H9 (cell line): ENCODE measurements around the gene OTOGL. TPM values are rescaled to one million over a fixed set of nuclear protein-coding genes. Genes with fewer than 3 reads are reported as not detected.

ENCODE experiments used
- DNase-seq: peaks from one replicate; pipeline ENCODE4 v3.0.0-alpha.2; 2017
- H2AFZ ChIP-seq: one replicate; pipeline ENCODE4 v1.6.1; 2013; ENCODE audit warnings: mild to moderate bottlenecking, low read length, control low read depth, moderate library complexity
- H2AK5ac ChIP-seq: 2 replicates; pipeline ENCODE4 v1.6.1; 2013; ENCODE audit warnings: low read length, control low read depth, mixed read lengths; ENCODE audit not compliant: insufficient read length
- H2BK120ac ChIP-seq: one replicate; pipeline ENCODE4 v1.6.1; 2013; ENCODE audit warnings: low read depth, mild to moderate bottlenecking, low read length, control low read depth, inconsistent platforms; ENCODE audit not compliant: poor library complexity, severe bottlenecking
- H2BK12ac ChIP-seq: 2 replicates; pipeline ENCODE4 v1.6.1; 2013; ENCODE audit warnings: low read length, control low read depth, mixed read lengths, low read depth; ENCODE audit not compliant: insufficient read length
- H2BK15ac ChIP-seq: 2 replicates; pipeline ENCODE4 v1.6.1; 2013; ENCODE audit warnings: low read depth, low read length, control low read depth
- H2BK20ac ChIP-seq: one replicate; pipeline ENCODE4 v1.6.1; 2013; ENCODE audit warnings: low read depth, mild to moderate bottlenecking, low read length, control low read depth, inconsistent platforms; ENCODE audit not compliant: poor library complexity, severe bottlenecking
- H2BK5ac ChIP-seq: 2 replicates; pipeline ENCODE4 v1.6.1; 2013; ENCODE audit warnings: low read length, control low read depth, mixed read lengths; ENCODE audit not compliant: insufficient read length
- H3K14ac ChIP-seq: 2 replicates; pipeline ENCODE4 v1.6.1; 2013; ENCODE audit warnings: low read length, control low read depth; ENCODE audit not compliant: insufficient read depth
- H3K18ac ChIP-seq: 2 replicates; pipeline ENCODE4 v1.6.1; 2013; ENCODE audit warnings: low read depth, mild to moderate bottlenecking, mixed read lengths, low read length, control low read depth; ENCODE audit not compliant: insufficient read length
- H3K23ac ChIP-seq: 2 replicates; pipeline ENCODE4 v1.6.1; 2013; ENCODE audit warnings: low read length, control low read depth, mixed read lengths, low read depth; ENCODE audit not compliant: insufficient read length
- H3K23me2 ChIP-seq: 2 replicates; pipeline ENCODE4 v1.6.1; 2013; ENCODE audit warnings: low read depth, mild to moderate bottlenecking, mixed read lengths, low read length, control low read depth; ENCODE audit not compliant: insufficient read length, poor library complexity, severe bottlenecking
- H3K27ac ChIP-seq: 2 replicates; pipeline ENCODE4 v1.5.1; 2013; ENCODE audit warnings: low read length, control low read depth, mixed read lengths, low read depth; ENCODE audit not compliant: insufficient read length
- H3K27me3 ChIP-seq: 2 replicates; pipeline ENCODE4 v1.6.1; 2013; ENCODE audit warnings: low read length, control low read depth, inconsistent platforms; ENCODE audit not compliant: insufficient read depth
- H3K4ac ChIP-seq: 2 replicates; pipeline ENCODE4 v1.6.1; 2013; ENCODE audit warnings: low read depth, mild to moderate bottlenecking, control low read depth, inconsistent platforms, low read length, moderate library complexity
- H3K4me1 ChIP-seq: 2 replicates; pipeline ENCODE4 v1.6.1; 2013; ENCODE audit warnings: low read length, control low read depth, inconsistent platforms; ENCODE audit not compliant: insufficient read depth
- H3K4me2 ChIP-seq: 2 replicates; pipeline ENCODE4 v1.6.1; 2013; ENCODE audit warnings: low read length, control low read depth, mixed read lengths; ENCODE audit not compliant: insufficient read length, insufficient read depth
- H3K56ac ChIP-seq: 2 replicates; pipeline ENCODE4 v1.6.1; 2013; ENCODE audit warnings: low read depth, mild to moderate bottlenecking, mixed read lengths, low read length, control low read depth; ENCODE audit not compliant: insufficient read length
- H3K79me1 ChIP-seq: 2 replicates; pipeline ENCODE4 v1.6.1; 2013; ENCODE audit warnings: low read depth, mild to moderate bottlenecking, moderate library complexity, low read length, control low read depth, inconsistent platforms; ENCODE audit not compliant: insufficient read depth, poor library complexity, severe bottlenecking
- H3K79me2 ChIP-seq: 2 replicates; pipeline ENCODE4 v1.6.1; 2013; ENCODE audit warnings: low read length, control low read depth, inconsistent platforms; ENCODE audit not compliant: insufficient read depth
- H3K9ac ChIP-seq: 2 replicates; pipeline ENCODE4 v1.6.1; 2013; ENCODE audit warnings: low read length, control low read depth, mixed read lengths; ENCODE audit not compliant: insufficient read length; ENCODE audit errors: extremely low read depth
- H3K9me3 ChIP-seq: one replicate; pipeline ENCODE4 v1.6.1; 2013; ENCODE audit warnings: low read depth, low read length, inconsistent platforms; ENCODE audit not compliant: control insufficient read depth
- H3T11ph ChIP-seq: one replicate; pipeline ENCODE4 v1.6.1; 2013; ENCODE audit warnings: mild to moderate bottlenecking, low read length, control low read depth, inconsistent platforms
- H4K20me1 ChIP-seq: one replicate; pipeline ENCODE4 v1.6.1; 2013; ENCODE audit not compliant: control insufficient read depth, insufficient read length, insufficient read depth
- H4K5ac ChIP-seq: 2 replicates; pipeline ENCODE4 v1.6.1; 2013; ENCODE audit warnings: low read depth, mild to moderate bottlenecking, mixed read lengths, low read length, control low read depth; ENCODE audit not compliant: insufficient read length
- H4K8ac ChIP-seq: replicated peaks from 2 replicates; pipeline ENCODE4 v1.6.1; 2013; ENCODE audit warnings: low read length, control low read depth, mixed read lengths, low read depth; ENCODE audit not compliant: insufficient read length
- H4K91ac ChIP-seq: 2 replicates; pipeline ENCODE4 v1.6.1; 2013; ENCODE audit warnings: low read depth, mild to moderate bottlenecking, moderate library complexity, mixed read lengths, low read length, control low read depth; ENCODE audit not compliant: insufficient read length
- H3K27ac Mint-ChIP-seq, 3 experiments: 2 replicates in 2 of 3; 3 replicates in 1 of 3; pipeline ENCODE4 v1.8.0; 2020 to 2021; ENCODE audit warnings: mixed read lengths in 3 of 3, mild to moderate bottlenecking in 1 of 3, moderate library complexity in 1 of 3
- H3K27me3 Mint-ChIP-seq: 2 replicates; pipeline ENCODE4 v1.8.0; 2021; ENCODE audit warnings: low read depth, mild to moderate bottlenecking, moderate library complexity, mixed read lengths
- H3K36me3 Mint-ChIP-seq, 3 experiments: 2 replicates in 2 of 3; 3 replicates in 1 of 3; pipeline ENCODE4 v1.8.0; 2020 to 2021; ENCODE audit warnings: low read depth in 3 of 3, mixed read lengths in 3 of 3; ENCODE audit not compliant: insufficient read depth in 1 of 3
- H3K4me1 Mint-ChIP-seq, 2 experiments: 2 replicates each; pipeline ENCODE4 v1.8.0; 2020; ENCODE audit warnings: mixed read lengths in 2 of 2
- H3K4me3 Mint-ChIP-seq, 2 experiments: 2 replicates in 1 of 2; 3 replicates in 1 of 2; pipeline ENCODE4 v1.8.0; 2020 to 2021; ENCODE audit warnings: mild to moderate bottlenecking in 2 of 2, mixed read lengths in 2 of 2, moderate library complexity in 1 of 2
- H3K9me3 Mint-ChIP-seq, 2 experiments: 2 replicates in 1 of 2; 3 replicates in 1 of 2; pipeline ENCODE4 v1.8.0; 2020; ENCODE audit warnings: mild to moderate bottlenecking in 2 of 2, mixed read lengths in 2 of 2, moderate library complexity in 1 of 2
- WGBS: extraction: QIAGEN DNeasy Blood & Tissue Kit; methylation state at CpG from one replicate; pipeline ENCODE4 v1.1.7; 2013; ENCODE audit warnings: missing lambda C conversion rate, low lambda C conversion rate, mixed read lengths; ENCODE audit not compliant: insufficient read length; ENCODE audit errors: extremely low coverage; 5-methylcytosine and 5-hydroxymethylcytosine counted together
- total RNA-seq: library from RNA; stranded (reverse); gene quantifications from 2 replicates; pipeline ENCODE4 v1.2.1, GENCODE V29; 2021
- TF ChIP-seq, protein P1 (sequence below): fragments of 200-600 bp; sonication (generic); conservative IDR thresholded peaks from 3 replicates; pipeline ENCODE4 v1.8.0; 2021; ENCODE audit warnings: antibody characterized with exemption, mild to moderate bottlenecking

OTOGL gene
- total RNA-seq, 1 experiment from 2014 or later = 0.11 TPM

DNA sequence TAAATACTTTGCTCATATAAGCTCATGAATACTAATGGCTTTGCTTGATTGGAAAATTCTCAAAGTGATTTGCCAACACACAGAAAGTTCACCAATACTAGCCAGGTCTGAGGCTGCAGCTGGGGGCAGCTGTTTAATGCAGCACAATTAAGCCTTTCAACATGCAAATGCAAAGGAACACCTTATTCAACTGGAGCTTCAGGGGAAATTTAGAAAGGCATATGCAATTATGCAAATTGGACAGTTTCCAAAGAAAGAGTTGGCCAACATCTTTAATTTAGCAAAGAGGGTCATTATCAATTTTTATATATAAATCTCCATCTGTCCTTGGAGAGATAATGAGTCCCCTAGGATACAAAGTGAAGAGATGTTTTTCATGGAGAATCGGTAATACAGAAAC, 40.2 kb upstream of the OTOGL start:
- no peak overlapping the region for H4K91ac ChIP-seq
- Mint-ChIP-seq H3K27me3 (no peaks in the 10 kb centered on the region), H3K36me3 (no peaks in the 10 kb centered on the region), H3K4me1 (peaks cover 0 to 9% of the 10 kb centered on the region in 2 experiments; a peak in 2 of 4 replicates), H3K4me3 (no peak overlapping the region), H3K27ac (no peak overlapping the region), H3K9me3 (no peaks in the 10 kb centered on the region)
- H3K27ac ChIP-seq = no peak overlapping the region
- no peak overlapping the region for H2BK5ac ChIP-seq
- H3K79me2 ChIP-seq = no peaks in the 10 kb centered on the region; the same call in 1 of the 2 replicates
- H2BK12ac ChIP-seq = no peak overlapping the region
- no peak overlapping the region for H3T11ph ChIP-seq
- no peak overlapping the region for H2BK120ac ChIP-seq
- H3K23ac ChIP-seq = no peak overlapping the region
- no peak overlapping the region for H2BK20ac ChIP-seq
- H3K9me3 ChIP-seq = no peaks in the 10 kb centered on the region
- TF ChIP-seq, protein P1, sequence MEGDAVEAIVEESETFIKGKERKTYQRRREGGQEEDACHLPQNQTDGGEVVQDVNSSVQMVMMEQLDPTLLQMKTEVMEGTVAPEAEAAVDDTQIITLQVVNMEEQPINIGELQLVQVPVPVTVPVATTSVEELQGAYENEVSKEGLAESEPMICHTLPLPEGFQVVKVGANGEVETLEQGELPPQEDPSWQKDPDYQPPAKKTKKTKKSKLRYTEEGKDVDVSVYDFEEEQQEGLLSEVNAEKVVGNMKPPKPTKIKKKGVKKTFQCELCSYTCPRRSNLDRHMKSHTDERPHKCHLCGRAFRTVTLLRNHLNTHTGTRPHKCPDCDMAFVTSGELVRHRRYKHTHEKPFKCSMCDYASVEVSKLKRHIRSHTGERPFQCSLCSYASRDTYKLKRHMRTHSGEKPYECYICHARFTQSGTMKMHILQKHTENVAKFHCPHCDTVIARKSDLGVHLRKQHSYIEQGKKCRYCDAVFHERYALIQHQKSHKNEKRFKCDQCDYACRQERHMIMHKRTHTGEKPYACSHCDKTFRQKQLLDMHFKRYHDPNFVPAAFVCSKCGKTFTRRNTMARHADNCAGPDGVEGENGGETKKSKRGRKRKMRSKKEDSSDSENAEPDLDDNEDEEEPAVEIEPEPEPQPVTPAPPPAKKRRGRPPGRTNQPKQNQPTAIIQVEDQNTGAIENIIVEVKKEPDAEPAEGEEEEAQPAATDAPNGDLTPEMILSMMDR = no peak
- H3K23me2 ChIP-seq = no peaks in the 10 kb centered on the region
- no peaks in the 10 kb centered on the region for H3K27me3 ChIP-seq
- no CpG with 5 or more reads among the region's 1 CpG for WGBS
- no peak overlapping the region for H3K14ac ChIP-seq
- H3K4me2 ChIP-seq = no peak overlapping the region
- no peaks in the 10 kb centered on the region for H3K79me1 ChIP-seq
- no peak overlapping the region for H4K5ac ChIP-seq
- no peaks in the 10 kb centered on the region for H4K20me1 ChIP-seq
- H3K4ac ChIP-seq = no peak overlapping the region
- no peak overlapping the region for H3K18ac ChIP-seq
- H2BK15ac ChIP-seq = no peak overlapping the region
- no peak overlapping the region for H4K8ac ChIP-seq
- no peak overlapping the region for H2AK5ac ChIP-seq
- H3K56ac ChIP-seq = no peak overlapping the region
- no peaks in the 10 kb centered on the region for H3K4me1 ChIP-seq
- DNase-seq = no peak
- H2AFZ ChIP-seq = no peak overlapping the region
- no peak overlapping the region for H3K9ac ChIP-seq
